Left hindlimb (tissue), 1 donor: Measurements from ENCODE around the gene SEPTIN5.

Experiments
- DNase-seq: peaks from one replicate; pipeline ENCODE4 v3.0.0-alpha.2; 2018

Gene SEPTIN5

DNA sequence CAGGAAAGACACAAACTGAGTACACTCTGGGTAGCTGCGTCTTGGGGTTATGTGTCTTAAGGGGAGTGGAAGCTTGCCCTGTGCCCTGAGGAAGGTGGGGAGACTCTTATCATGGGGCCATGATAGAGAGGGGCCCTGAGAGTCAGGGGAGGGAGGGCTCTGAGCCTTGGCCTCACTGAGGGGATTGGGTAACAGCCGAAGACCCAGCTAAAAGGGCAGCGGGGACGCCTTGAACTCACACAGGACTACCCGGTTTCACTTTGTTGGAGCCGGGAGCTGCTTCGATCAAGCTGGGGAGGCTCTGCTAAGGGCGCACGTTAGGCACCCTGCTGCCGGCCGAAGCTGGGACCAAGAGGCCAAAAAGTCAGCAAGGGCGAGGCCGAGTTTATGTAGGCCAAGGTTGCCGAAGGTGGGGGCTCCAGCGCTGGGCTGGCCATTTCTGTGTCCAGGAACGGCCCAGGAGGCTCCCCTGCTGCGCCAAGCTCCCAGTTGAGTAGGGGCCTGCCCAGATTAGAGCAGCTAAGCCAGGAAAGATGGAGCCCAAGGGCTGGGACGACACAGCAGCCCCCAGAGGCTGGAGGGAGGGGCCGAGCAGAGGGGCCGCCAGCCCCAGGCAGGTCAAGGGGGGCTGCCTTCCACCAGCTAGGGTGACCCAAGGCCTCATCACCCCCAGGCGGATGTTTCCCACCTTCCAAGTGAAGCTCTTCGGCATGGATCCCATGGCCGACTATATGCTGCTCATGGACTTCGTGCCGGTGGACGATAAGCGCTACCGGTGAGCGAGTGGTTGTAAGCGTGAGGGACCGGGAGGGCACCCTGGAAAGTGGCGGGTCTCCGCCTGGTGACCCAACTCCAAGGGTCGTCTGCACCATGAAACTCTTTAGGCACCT, 48.5 kb downstream of the SEPTIN5 start:
- DNase-seq = no peak

DNA sequence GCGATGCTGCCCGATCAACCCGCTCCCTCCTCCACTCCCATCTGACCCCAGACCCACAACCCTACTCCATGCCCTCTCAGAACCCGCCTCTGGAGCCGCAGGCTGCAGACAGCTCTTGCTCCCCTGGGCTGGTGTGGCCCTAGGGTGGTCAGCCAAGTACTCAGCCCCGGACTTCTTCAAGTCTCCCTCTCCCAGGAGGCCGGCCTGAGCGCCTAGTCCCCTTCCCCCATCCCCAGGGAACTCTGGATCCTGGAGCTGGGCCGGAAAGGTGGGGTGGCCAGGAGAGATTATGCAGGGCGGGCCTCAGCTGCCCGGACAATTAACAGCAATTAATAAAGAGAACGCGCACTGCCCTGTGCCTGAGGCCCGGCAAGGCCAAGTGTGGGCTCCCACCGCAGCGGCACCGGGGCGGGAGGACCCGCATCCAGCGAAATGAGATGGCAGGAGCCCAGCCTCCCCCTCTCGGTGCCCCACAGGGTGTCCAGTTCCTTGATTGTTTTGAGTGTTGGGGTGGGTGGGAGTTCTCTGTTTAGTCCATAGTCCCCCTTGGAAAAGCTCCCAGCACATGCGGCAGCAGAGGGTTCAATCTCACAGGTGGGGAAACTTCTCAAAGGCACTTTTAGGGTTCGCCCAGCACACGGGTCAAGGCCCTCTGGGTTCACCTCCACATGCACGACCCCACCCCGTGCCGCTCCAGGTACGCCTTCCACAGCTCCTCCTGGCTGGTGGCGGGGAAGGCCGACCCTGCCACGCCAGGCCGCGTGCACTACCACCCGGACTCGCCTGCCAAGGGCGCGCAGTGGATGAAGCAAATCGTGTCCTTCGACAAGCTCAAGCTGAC, 49.4 kb downstream of the SEPTIN5 start:
- DNase-seq = no peak

DNA sequence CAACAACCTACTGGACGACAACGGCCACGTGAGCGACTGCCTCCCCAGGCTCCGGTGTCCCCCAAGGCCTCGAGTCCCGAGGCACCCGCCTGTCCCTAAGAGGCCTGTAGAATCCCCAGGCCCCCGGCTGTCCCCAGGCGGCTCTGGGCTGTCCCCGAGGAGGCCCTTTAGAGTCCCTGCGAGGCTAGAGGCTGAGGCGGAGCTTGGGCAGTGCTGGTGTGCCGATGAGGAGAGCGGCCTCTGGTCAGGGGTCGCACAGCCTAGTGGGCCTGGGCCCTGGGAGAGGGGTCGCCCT, 49.9 kb downstream of the SEPTIN5 start:
- DNase-seq = no peak

DNA sequence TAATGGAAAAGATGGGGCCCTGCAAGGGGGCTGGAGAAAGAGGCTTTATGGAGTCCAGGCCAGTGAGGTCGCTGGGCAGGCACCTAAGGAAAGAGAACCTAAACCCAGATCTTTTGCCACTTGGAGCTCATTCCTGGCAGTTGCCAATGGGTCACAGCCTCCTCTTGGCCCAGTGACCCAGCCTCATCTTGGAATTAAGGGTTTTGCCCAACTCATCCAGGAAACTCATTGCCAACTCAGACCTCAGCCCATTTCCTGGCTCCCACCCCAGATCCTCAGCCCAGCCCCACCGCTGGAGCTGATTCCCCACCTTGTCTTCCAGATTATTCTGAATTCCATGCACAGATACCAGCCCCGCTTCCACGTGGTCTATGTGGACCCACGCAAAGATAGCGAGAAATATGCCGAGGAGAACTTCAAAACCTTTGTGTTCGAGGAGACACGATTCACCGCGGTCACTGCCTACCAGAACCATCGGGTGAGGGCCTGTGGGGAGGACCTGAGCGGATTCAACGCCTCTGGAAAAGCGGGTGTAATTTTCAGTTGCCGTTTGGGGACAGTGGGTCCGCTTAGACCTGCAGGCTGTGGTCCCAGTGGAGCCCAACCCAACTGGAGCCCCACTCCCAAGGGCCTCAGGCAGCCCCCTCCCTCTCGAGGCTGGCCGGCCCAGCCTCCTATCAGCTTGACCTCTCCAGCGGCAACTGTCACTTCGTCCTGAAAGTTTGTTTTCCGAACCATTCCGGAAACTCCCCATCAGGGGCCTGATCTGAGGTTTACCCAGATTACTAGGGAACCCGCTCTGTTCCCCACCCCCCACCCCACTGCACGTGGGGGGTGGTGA, 50.6 kb downstream of the SEPTIN5 start:
- no peak for DNase-seq

DNA sequence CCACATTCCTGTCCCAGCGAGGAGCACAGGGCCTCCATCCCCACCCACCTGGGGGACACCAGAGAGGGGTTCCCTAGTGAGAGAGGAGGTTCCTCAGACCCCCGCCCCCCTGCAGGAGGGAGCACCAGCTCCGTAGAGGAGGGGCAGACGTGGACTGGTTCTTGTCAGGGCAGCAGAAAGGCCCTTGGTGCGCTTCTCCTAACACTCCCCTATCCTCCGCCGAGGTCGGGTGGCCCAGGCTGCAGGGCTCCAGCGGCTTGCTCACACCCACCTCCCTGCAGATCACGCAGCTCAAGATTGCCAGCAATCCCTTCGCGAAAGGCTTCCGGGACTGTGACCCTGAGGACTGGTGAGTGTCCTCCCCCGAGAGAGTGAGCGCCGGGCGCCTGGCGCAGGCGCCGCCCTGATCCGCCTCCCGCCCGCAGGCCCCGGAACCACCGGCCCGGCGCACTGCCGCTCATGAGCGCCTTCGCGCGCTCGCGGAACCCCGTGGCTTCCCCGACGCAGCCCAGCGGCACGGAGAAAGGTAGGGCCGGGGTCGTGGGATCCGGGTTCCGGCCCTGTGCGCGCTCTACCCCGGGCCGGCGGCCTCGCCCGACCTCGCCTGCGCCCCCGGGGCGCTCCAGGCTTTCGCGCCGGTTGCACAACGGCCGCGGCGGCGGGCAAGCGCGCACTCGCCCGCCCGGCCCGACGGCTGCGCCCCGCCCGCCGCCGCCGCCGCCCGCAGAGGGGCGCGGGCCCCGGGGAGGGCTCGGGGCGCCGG, 51.4 kb downstream of the SEPTIN5 start:
- no peak for DNase-seq

DNA sequence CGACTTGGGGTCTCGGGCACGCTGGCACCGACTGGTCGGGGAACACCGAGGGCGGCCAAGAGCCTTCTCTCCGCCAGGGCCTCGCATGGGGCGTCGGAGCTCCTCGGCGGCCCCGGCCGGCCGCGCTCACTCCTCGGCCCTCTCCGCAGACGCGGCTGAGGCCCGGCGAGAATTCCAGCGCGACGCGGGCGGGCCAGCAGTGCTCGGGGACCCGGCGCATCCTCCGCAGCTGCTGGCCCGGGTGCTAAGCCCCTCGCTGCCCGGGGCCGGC, 51.9 kb downstream of the SEPTIN5 start:
- no peak for DNase-seq

DNA sequence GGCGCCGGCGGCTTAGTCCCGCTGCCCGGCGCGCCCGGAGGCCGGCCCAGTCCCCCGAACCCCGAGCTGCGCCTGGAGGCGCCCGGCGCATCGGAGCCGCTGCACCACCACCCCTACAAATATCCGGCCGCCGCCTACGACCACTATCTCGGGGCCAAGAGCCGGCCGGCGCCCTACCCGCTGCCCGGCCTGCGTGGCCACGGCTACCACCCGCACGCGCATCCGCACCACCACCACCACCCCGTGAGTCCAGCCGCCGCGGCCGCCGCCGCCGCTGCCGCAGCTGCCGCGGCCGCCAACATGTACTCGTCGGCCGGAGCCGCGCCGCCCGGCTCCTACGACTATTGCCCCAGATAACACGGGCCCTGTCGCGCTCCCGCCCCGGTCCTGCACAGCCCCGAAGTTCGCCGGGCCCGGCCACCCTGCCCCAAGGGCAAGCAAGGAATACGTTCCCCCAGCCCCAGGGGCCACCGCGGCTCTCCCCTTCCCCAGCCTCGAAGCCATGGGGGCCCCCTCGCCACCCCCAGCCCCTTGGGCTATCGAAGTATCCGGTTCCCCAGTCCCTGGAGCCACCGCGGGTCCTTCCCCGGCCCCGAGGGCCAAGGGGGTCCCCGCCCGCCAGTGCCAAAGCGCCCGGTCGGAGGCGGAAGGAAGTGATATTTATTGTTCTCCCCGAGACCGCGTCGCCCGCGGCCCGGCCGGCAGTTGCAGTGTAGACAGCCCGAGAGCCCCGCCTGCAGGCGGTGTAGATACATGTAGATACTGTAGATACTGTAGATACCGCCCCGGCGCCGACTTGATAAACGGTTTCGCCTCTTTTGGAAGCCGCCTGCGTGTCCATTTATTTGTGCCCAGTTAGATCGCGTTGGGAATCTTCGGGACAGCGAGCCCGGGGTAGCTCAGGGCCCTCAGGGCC, 52.5 kb downstream of the SEPTIN5 start:
- no peak for DNase-seq

DNA sequence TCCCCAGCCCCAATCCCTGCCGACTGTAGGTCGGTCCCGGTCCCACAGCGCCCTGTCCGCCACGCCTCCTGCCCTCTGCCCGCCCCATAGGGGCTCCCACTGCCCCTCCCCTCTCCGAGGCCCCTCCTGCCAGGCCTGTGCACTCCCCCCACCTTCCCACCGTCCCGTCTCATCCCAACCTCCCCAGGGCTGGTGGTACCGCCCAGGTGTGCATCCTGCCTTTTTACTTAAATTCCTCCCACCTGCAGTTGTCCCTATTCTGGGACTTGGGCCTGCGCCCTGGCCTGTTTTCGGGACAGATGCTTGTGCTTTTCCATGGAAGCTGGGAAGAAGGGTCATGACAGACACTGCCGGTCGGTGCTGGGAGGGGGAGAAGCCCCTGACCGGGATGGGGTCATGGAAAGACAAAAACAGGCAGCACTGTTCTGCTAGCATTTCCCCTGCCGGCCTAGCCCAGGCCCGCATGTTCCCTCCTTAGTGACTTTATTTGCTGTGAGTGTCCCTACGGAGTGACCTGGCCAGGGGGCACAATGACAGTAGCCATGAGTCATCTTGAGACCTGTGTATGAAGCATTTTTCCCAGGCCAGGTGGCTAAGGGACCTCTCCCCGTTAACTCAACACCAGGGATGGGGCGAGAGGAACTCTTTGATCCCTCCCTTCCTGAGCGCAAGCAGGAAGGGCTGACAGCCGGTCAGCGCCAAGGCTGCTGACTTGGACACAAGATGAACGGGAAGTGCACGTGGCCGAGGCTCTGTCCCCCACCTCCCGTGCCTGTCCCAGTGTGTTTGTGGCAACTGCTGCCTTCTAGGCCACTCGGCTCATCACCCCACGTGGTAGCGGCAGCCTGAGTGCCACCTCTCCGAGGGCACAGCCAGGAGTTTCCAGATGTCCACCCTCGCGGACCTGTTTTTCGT, 53.4 kb downstream of the SEPTIN5 start:
- no peak for DNase-seq

DNA sequence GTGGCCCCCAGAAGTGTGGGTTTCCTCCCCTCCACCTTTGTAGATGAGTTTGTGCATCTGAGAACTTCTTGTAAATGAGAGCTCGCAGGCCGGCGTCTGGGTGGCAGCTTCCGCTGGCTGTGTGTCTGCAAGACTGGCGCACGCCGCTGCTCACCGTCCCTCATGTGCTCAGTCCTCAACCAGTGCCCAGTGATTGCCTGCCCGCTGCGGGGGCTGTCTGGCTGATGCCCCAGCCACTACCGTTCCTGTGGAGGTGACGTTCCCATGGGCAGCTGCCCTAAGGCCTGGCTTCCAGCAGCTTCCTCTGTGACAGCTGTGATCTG, 55.1 kb downstream of the SEPTIN5 start:
- DNase-seq = no peak

DNA sequence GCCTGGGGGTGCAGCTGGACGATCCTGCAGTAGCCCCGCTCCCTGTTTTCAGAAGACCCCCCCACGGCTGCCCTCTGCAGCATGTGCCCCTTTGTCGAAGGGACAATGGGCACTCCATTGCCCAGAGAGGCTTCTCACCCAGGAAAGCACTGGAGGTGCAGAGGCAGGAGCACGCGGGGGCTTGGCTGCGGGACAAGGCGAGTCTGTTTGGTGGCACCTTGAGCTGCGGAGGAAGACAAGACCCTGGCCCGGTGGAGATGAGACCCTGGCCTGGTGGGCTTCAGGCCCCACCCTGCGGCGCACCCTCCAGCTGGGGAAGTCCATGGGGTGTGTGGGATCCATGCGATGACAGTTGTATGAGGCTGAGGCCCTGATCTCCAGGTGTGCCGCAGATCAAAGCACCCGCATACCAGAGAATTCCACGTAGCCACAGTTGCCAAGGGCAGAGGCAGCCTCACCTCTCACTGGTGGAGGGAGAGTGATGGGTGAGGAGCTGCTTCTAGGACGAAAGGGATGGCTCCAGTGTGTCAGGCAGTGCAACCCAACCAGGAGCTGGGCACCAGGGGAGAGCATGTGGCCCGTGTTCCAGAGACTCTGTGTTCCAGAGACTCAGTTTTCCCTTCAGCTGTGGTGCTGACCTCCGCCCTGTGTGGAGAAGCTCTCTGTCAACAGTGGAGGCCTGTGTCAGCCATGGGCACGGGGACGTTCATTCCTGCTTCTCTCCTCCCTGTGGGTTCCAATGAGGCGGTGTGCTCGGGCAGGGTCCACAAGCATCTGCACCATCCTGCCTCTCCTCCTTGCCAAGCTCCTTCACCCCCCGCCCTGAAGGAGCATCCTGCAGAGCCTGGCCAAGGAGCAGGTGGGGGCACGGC, 56.3 kb downstream of the SEPTIN5 start:
- no peak for DNase-seq

DNA sequence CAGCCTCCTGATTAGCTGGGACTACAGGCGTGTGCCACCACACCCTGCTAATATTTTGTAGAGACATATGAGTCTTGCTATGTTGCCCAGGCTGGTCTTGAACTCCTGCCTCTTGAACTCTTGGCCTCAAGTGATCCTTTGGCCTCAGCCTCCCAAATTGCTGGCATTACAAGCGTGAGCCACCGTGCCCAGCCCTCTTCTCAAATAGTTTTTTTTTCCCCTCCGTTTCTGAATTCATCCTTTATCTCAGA, 58.0 kb downstream of the SEPTIN5 start:
- DNase-seq = no peak
